Measurements from ENCODE around the gene FAM9A. TPM values are rescaled to one million over a fixed set of nuclear protein-coding genes. Genes with fewer than 3 reads are reported as not detected.
"Not testable (repeated sequence)": the region's sequence is repeated elsewhere in the genome, so short reads cannot be mapped to it uniquely, and the experiment has no call there.

The FAM9A gene
- total RNA-seq, 2 donors from 2014 or later, result not detected

DNA sequence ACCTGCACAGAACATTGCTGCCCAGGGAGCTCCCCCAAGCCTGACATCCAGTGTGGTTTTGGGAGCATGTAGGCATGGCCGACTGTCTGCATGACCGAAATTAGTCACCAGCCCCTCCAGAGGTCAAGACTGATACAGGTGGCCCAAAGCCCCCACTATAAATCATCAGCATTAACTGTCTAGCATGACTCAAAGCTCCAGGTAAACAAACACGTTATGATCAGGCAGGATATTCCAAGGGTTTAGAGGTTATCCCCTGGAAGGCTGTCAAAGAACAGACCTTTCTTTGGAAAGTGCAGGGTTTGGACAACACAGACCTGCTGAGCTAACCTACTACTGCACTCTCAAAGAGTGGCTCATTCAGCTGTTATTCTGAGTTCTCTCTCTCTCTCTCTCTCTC is 2.1 kb upstream of the FAM9A start:
- H3K4me1 ChIP-seq, result no peaks in the 10 kb centered on the region
- H3K36me3 ChIP-seq, result no peaks in the 10 kb centered on the region
- TF ChIP-seq, protein P1, sequence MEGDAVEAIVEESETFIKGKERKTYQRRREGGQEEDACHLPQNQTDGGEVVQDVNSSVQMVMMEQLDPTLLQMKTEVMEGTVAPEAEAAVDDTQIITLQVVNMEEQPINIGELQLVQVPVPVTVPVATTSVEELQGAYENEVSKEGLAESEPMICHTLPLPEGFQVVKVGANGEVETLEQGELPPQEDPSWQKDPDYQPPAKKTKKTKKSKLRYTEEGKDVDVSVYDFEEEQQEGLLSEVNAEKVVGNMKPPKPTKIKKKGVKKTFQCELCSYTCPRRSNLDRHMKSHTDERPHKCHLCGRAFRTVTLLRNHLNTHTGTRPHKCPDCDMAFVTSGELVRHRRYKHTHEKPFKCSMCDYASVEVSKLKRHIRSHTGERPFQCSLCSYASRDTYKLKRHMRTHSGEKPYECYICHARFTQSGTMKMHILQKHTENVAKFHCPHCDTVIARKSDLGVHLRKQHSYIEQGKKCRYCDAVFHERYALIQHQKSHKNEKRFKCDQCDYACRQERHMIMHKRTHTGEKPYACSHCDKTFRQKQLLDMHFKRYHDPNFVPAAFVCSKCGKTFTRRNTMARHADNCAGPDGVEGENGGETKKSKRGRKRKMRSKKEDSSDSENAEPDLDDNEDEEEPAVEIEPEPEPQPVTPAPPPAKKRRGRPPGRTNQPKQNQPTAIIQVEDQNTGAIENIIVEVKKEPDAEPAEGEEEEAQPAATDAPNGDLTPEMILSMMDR (IDR thresholded peaks at IDR 0.05), result no peak
- DNase-seq (ENCODE audit: low spot score), result no peak
- no peaks in the 10 kb centered on the region for H3K27me3 ChIP-seq
- no peaks in the 10 kb centered on the region for H3K9me3 ChIP-seq
- H3K27ac ChIP-seq, result no peak overlapping the region
- no peak overlapping the region for H3K4me3 ChIP-seq

DNA sequence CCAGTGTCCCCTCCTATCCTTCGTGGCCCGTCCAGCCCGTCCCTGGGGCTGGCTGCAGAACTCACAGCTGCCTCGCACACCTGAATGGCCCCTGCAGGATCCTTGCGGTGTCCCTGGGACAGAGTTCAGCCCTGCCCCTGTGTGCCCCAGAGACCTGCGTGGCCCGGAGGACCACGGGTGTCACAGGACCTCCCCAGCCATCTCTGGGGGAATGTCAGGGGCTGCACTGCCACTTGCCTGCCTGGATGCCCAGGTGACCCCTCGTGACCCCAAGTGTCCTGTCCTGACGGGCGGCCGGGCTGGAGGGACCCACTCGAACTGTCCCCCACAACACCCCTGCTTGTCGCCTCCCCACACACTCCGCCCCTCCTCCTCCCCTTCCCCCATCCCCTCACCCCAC is 832 bp downstream of the FAM9A start:
- not testable (repeated sequence) for H3K36me3 ChIP-seq; H3K4me3 ChIP-seq; H3K9me3 ChIP-seq; H3K27me3 ChIP-seq; H3K27ac ChIP-seq; H3K4me1 ChIP-seq; DNase-seq (ENCODE audit: low spot score)

DNA sequence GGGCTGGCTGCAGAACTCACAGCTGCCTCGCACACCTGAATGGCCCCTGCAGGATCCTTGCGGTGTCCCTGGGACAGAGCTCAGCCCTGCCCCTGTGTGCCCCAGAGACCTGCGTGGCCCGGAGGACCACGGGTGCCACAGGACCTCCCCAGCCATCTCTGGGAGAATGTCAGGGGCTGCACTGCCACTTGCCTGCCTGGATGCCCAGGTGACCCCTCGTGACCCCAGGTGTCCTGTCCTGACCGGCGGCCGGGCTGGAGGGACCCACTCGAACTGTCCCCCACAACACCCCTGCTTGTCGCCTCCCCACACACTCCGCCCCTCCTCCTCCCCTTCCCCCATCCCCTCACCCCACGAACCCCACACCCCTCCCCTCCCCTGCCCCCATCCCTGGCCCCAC is 1.9 kb downstream of the FAM9A start:
- not testable (repeated sequence) for H3K27me3 ChIP-seq; H3K27ac ChIP-seq; DNase-seq (ENCODE audit: low spot score); H3K4me1 ChIP-seq; H3K36me3 ChIP-seq; H3K4me3 ChIP-seq; H3K9me3 ChIP-seq

DNA sequence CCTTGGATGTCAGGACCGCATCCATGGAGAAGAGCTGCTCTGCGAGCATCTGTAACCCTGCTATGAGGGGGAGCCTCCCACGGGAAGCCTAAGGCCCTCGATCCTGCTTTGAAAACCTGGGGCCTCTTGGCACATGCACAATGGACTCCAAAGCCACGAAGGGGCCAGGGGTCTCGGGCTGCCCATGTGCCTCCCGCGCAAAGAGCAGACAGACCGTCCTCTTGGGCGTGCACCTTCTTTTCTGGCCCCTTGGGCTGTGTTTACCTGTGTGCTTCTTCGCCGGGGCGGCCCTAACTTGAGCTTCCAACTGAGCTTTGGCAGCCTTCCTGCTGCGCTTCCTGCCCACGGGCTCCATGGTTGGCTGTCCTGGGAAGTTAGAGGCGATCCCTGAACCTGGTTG is 2.5 kb downstream of the FAM9A start:
- H3K4me1 ChIP-seq; H3K36me3 ChIP-seq; H3K27me3 ChIP-seq; DNase-seq (ENCODE audit: low spot score); H3K4me3 ChIP-seq; H3K9me3 ChIP-seq; H3K27ac ChIP-seq: not testable (repeated sequence)

DNA sequence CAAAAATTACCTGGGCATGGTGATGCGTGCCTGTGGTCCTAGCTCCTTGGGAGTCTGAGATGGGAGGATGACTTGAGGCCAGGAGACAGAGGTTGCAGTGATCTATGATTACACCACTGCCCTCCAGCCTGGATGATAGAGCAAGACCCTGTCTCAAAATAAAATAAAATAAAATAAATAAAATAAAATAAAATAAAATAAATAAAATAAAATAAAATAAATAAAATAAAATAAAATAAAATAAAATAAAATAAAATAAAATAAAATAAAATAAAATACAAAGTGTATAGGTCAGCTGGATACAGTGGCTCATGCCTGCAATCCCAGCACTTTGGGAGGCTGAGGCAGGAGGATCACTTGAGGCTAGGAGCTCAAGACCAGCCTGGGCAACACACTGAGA is 14.1 kb downstream of the FAM9A start:
- H3K9me3 ChIP-seq; H3K27ac ChIP-seq; H3K4me1 ChIP-seq; H3K27me3 ChIP-seq; H3K36me3 ChIP-seq; DNase-seq (ENCODE audit: low spot score); H3K4me3 ChIP-seq: not testable (repeated sequence)

GRCh38 chrX:8784162-8784561 is 17.0 kb downstream of the FAM9A start:
- H3K27me3 ChIP-seq, result no peaks in the 10 kb centered on the region
- no peak overlapping the region for H3K4me3 ChIP-seq
- TF ChIP-seq, protein P1 (IDR thresholded peaks at IDR 0.05), result no peak
- H3K9me3 ChIP-seq, result no peaks in the 10 kb centered on the region
- H3K4me1 ChIP-seq, result no peaks in the 10 kb centered on the region
- no peaks in the 10 kb centered on the region for H3K36me3 ChIP-seq
- H3K27ac ChIP-seq, result no peak overlapping the region
- DNase-seq (ENCODE audit: low spot score), result no peak

DNA sequence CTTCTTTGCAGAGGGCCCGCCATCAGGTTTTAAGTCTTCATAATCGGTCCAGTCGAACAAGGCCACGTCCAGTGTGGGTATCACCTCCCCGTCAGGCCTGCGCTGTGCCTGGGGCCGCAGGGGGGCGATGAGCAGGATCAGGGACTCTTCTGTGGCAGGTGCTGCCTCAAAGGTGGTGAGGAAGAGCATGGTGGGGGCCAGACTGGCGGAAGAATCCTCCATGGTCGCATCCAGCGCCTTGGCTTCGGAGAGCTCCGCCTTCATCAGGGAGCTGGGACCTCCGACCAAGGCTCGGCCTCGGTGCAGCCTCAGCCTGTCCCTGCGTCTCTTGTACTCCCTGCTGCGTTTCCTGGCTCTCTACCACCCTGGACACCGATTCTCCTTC is 17.5 kb downstream of the FAM9A start:
- Histone ChIP-seq H3K27ac (no peak overlapping the region), H3K9me3 (no peaks in the 10 kb centered on the region), H3K4me1 (no peaks in the 10 kb centered on the region), H3K4me3 (no peak overlapping the region), H3K27me3 (no peaks in the 10 kb centered on the region), H3K36me3 (no peaks in the 10 kb centered on the region)
- no peak for DNase-seq (ENCODE audit: low spot score)
- TF ChIP-seq, protein P1 (IDR thresholded peaks at IDR 0.05), result no peak

DNA sequence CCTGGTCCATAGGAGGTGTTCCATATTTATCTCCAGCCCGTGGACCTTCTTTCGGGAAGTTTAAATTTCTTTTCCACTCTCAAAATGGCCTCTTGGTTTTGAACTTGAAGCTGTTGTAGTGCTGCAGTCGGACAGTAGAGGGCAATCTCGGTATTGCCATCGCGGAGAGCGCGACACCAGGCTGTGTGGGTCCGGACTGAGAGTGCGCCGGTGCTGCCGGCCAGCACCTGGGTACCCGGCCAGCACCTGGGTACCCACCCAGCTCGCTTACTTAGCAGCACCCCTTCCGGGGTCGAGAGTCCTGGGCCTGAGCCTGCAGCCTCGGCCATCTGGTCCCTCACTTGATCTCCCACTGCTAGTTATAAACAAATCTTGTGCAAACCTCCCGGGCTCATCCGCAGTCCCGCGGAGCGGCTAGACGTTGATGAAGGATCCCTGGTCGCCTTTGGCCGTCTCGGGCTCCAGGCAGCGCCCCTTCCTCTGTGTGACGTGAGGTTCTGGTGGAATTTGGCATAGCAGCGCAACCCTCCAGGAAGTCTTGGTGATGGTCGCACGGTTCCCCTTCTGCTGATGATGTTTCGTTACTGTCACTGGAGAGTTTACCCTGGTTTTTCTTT is 18.0 kb downstream of the FAM9A start:
- no peaks in the 10 kb centered on the region for H3K36me3 ChIP-seq
- H3K9me3 ChIP-seq, result no peaks in the 10 kb centered on the region
- H3K27me3 ChIP-seq, result no peaks in the 10 kb centered on the region
- H3K4me1 ChIP-seq, result no peaks in the 10 kb centered on the region
- DNase-seq (ENCODE audit: low spot score), result no peak
- TF ChIP-seq, protein P1 (IDR thresholded peaks at IDR 0.05), result peak in 1 of 2 donors; percentile 47
- no peak overlapping the region for H3K4me3 ChIP-seq
- no peak overlapping the region for H3K27ac ChIP-seq
